Middle frontal gyrus (tissue), 1 donor: Measurements from ENCODE around the gene CYB5R4.
"Not testable (repeated sequence)": the region's sequence is repeated elsewhere in the genome, so short reads cannot be mapped to it uniquely, and the experiment has no call there.

Experiments
- DNase-seq: peaks from one replicate; pipeline ENCODE4 v3.0.0-alpha.2; 2015; ENCODE audit warnings: low spot score; ENCODE audit errors: extremely low spot score

Gene CYB5R4

GRCh38 chr6:83907623-83908390 lies 48.3 kb downstream of the CYB5R4 start:
- DNase-seq: not testable (repeated sequence)

GRCh38 chr6:83908813-83909212 lies 49.3 kb downstream of the CYB5R4 start:
- DNase-seq: no peak

- no peak for DNase-seq
Measured at GRCh38 chr6:83911278-83911677, 51.8 kb downstream of the CYB5R4 start.

GRCh38 chr6:83914953-83915352 lies 55.5 kb downstream of the CYB5R4 start:
- no peak for DNase-seq

GRCh38 chr6:83917001-83917400 lies 57.5 kb downstream of the CYB5R4 start:
- DNase-seq: no peak

GRCh38 chr6:83920017-83920416 lies 60.5 kb downstream of the CYB5R4 start:
- DNase-seq: no peak

- DNase-seq: no peak
Measured at GRCh38 chr6:83921315-83921714, 61.8 kb downstream of the CYB5R4 start.

GRCh38 chr6:83927470-83927869 lies 68.0 kb downstream of the CYB5R4 start:
- no peak for DNase-seq

GRCh38 chr6:83928286-83928685 lies 68.8 kb downstream of the CYB5R4 start:
- DNase-seq: no peak

GRCh38 chr6:83946201-83946833 lies 86.8 kb downstream of the CYB5R4 start:
- DNase-seq: not testable (repeated sequence)

- not testable (repeated sequence) for DNase-seq
Measured at GRCh38 chr6:83947983-83948382, 88.5 kb downstream of the CYB5R4 start.

- no peak for DNase-seq
Measured at GRCh38 chr6:83948851-83949250, 89.4 kb downstream of the CYB5R4 start.

GRCh38 chr6:83951423-83951822 lies 91.9 kb downstream of the CYB5R4 start:
- DNase-seq: not testable (repeated sequence)

- no peak for DNase-seq
Measured at GRCh38 chr6:83952830-83953229, 93.3 kb downstream of the CYB5R4 start.

- no peak for DNase-seq
Measured at GRCh38 chr6:83954371-83954770, 94.9 kb downstream of the CYB5R4 start.

- DNase-seq: no peak
Measured at GRCh38 chr6:83958241-83958685, 98.8 kb downstream of the CYB5R4 start.

- DNase-seq: no peak
Measured at GRCh38 chr6:83960664-83961063, 101.2 kb downstream of the CYB5R4 start.

- DNase-seq: no peak
Measured at GRCh38 chr6:83962582-83962981, 103.1 kb downstream of the CYB5R4 start.

GRCh38 chr6:83966539-83966938 lies 107.0 kb downstream of the CYB5R4 start:
- DNase-seq: no peak

- DNase-seq: no peak
Measured at GRCh38 chr6:83970582-83970981, 111.1 kb downstream of the CYB5R4 start.

GRCh38 chr6:83974409-83975050 lies 115.0 kb downstream of the CYB5R4 start:
- DNase-seq: no peak

GRCh38 chr6:83976037-83976755 lies 116.7 kb downstream of the CYB5R4 start:
- no peak for DNase-seq
